NCI-H146 (cell line): ENCODE data around the gene GNAI2.

ENCODE experiments used
- DNase-seq: peaks from one replicate; lab custom pipeline; 2025; lab: John Stamatoyannopoulos, UW

GNAI2 gene

DNA sequence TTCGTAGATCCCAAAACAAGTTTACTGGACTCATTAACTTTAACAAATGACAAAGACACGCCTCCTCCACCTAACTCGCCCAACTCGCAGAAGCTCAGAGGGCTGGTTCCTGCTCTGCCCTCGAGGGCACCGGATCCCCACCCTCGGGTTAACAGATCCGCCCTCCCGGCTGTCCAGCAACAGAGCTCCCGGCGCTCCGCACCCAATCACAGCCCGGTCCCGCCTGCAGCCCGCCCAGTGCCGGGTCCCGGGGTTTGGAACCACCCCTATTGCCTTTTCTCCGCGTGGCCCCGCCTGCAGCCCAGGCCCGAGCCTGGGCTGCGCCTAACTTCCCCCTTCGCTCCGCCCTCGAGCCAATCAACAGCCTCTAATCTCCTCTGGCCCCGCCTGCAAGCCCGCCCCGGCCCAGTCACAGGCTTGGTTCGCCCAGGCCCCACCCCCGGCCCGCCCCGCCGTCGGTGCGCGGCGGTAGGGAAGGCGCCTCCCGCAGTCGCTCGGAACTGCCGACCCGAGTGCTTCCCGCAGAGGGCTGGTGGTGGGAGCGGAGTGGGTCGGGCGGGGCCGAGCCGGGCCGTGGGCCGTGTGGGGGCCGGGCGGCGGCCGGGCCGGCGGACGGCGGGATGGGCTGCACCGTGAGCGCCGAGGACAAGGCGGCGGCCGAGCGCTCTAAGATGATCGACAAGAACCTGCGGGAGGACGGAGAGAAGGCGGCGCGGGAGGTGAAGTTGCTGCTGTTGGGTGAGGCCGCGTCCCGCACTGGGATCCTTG is at the start of gene GNAI2:
GNAI2 (plus strand) TSS at position 489 of the 768 bp plus-strand sequence; CDS start at position 621, 132 bp downstream.
- peak; percentile 96 for DNase-seq

DNA sequence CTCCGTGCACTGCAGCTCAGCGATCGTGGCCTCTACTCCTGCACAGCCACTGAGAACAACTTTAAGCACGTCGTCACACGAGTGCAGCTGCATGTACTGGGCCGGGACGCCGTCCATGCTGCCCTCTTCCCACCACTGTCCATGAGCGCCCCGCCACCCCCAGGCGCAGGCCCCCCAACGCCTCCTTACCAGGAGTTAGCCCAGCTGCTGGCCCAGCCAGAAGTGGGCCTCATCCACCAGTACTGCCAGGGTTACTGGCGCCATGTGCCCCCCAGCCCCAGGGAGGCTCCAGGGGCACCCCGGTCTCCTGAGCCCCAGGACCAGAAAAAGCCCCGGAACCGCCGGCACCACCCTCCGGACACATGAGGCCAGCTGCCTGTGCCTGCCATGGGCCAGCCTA is 48.3 kb upstream of the GNAI2 start:
- no peak for DNase-seq

DNA sequence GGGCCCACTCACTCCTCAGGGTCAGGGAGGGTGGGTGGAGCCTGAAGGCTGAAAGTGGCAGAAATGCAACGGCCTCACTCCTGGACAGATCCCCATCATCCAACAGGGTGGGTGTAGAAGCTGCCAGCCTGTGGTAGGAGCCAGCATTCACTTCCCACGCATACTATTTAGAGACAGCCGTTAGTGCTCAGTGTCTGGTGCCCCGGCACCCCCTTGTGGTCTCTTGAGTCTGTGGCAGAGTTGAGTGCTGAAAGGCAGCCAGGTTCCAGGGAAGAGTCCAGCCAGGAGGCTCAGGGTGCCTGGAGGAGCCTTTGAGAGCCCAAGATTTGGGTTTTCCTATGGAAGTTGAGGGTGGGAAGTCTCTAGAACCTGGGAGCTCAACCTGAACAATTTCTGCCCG is 46.7 kb upstream of the GNAI2 start:
- DNase-seq, result peak; percentile 64

DNA sequence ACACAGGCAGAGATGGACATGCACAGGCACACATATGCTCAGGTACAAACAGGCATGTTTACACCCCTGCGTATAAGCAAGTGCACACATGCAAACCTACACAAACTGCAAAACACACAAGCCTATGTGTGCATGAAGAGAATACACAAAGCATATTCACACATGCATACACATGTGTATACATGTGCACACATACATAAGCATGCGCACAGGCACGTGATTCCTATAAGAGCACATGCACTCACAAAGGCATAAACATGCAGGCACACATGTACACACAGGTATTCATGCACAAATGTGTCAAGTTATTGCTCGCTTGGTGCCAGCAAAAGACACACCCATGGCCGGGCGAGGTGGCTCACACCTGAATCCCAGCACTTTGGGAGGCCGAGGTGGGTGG is 46.0 kb upstream of the GNAI2 start:
- DNase-seq, result no peak

DNA sequence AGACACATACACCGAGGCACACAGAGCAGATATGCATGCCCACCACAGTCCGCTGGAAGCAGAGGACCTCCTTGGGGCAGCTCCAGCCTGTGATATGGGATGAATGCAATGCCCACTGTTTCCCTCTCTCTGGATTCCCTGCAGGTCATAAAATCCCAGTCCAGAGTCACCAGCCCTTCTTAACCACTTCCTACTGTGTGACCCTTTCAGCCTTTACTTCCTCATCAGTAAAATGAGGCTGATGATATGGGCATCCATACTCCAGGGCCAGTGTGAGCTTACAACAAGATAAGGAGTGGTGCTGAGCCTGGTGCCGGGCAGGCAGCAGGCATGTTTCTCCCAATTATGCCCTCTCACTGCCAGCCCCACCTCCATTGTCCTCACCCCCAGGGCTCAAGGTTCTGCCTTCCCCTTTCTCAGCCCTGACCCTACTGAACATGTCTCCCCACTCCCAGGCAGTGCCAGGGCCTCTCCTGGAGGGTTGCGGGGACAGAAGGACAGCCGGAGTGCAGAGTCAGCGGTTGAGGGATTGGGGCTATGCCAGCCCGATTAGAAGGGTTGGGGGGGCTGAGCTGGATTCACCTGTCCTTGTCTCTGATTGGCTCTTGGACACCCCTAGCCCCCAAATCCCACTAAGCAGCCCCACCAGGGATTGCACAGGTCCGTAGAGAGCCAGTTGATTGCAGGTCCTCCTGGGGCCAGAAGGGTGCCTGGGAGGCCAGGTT is 44.9 kb upstream of the GNAI2 start, which contains the start of gene GNAT1:
GNAT1 (plus strand) TSS at position 675 of the 725 bp plus-strand sequence. CDS start 116 bp downstream, outside the sequence.
- DNase-seq, result no peak

DNA sequence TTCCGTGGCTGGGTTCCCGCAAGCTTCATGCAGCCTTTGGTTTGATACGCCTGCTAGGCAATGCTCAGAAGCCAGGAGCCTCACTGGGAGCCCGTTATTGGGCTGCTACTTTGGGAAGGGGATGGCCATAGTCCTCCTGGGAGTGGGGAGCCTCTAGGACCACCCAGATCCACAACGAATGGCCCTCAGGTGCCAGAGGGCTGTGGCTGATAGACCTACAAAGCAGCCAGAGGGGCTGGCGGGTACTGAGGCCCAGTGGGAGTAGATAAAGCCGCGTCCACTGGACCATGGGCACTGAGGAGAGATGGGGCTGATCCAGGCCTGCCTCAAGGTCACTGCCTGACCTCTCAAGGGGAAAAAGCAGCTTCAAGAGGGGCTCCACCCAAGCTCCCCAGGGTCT is 43.9 kb upstream of the GNAI2 start:
- DNase-seq, result no peak

DNA sequence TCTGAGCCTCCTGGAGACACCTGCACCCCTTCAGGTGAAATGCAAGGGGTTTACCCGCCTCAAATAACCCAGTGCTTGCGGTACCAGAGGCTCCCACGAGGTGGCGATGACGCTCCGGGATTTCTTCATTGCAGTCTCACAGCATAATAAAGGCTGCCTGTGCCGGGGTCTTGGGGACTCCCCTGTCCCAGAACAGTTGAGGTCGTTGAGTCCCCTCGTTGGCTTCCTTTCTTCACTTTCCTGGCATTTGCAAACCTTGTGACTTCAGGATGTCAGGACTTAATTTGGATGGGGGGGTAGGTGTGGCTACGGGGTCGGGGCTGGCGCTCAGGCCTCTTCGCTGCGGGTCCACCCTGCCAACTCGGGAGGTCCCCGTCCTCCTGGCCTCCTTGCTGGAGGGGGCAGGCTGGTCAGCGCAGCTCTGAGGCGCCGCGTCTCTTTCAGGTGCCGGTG is 43.3 kb upstream of the GNAI2 start:
- DNase-seq, result peak; percentile 34

DNA sequence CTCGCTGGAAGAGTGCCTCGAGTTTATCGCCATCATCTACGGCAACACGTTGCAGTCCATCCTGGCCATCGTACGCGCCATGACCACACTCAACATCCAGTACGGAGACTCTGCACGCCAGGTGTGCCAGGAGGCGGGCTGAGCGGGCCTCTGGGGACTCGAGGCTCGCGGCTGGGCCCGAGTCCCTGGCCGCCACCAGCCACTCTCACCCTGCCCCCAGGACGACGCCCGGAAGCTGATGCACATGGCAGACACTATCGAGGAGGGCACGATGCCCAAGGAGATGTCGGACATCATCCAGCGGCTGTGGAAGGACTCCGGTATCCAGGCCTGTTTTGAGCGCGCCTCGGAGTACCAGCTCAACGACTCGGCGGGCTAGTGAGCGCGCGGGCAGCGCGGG is 42.7 kb upstream of the GNAI2 start:
- DNase-seq, result no peak

DNA sequence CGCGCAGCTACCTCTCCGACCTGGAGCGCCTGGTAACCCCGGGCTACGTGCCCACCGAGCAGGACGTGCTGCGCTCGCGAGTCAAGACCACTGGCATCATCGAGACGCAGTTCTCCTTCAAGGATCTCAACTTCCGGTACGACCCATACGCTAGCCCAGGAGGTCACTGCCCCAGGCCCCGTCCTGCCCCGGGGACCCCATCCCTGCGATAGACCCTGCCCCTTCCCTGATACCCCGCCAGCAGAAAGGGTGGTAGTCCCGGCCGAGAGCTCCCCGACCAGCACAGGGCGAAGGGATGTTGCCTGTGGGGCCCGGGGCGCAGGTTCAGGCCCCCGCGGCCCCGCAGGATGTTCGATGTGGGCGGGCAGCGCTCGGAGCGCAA is 42.3 kb upstream of the GNAI2 start:
- DNase-seq, result no peak

DNA sequence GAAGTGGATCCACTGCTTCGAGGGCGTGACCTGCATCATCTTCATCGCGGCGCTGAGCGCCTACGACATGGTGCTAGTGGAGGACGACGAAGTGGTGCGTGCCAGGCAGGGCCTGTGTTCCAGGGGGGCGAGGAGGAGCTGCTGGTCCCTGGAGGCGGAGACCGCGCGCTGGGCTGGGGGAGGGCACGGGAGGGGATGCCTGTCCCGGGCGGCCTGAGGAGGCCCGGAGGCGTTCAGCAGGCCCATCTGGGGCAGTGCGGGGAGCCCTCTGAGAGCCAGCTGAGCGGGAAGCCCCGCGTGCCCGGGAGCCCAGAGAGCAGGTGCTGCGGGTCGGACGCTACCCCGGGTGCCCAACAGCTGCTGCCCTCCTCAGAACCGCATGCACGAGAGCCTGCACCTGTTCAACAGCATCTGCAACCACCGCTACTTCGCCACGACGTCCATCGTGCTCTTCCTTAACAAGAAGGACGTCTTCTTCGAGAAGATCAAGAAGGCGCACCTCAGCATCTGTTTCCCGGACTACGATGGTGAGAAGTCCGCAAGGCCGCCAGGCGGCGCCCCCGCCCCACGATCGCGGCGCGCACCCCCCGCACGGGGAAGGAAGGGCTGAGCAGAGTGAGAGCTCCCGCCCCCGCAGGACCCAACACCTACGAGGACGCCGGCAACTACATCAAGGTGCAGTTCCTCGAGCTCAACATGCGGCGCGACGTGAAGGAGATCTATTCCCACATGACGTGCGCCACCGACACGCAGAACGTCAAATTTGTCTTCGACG is 41.7 kb upstream of the GNAI2 start:
- DNase-seq, result no peak

DNA sequence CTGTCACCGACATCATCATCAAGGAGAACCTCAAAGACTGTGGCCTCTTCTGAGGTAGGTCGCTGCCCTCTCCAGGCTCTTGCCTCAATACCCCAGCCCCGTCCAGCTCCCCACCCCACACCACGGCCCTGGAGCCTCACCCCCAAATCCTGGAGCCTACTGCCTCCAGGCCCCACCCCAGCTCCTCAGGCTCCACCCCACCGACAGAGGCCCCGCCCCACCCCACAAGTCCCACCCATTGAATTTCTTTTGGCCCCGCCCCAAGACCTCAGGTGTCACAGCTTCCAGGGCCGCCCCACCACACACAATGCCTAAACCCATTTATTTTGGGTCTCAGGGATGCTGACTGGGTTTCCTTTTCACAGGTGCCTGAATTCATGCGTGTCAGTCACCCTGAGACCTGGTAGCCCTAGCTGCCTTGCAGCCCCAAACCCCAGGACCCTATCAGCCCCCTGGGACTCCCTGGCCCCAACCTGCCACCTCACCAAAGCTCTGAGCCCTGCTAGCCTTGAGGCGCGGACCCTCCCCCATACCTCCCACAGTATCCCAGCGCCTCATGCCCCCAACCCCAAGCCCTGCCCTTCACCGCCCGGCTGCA is 41.0 kb upstream of the GNAI2 start:
- peak; percentile 22 for DNase-seq

DNA sequence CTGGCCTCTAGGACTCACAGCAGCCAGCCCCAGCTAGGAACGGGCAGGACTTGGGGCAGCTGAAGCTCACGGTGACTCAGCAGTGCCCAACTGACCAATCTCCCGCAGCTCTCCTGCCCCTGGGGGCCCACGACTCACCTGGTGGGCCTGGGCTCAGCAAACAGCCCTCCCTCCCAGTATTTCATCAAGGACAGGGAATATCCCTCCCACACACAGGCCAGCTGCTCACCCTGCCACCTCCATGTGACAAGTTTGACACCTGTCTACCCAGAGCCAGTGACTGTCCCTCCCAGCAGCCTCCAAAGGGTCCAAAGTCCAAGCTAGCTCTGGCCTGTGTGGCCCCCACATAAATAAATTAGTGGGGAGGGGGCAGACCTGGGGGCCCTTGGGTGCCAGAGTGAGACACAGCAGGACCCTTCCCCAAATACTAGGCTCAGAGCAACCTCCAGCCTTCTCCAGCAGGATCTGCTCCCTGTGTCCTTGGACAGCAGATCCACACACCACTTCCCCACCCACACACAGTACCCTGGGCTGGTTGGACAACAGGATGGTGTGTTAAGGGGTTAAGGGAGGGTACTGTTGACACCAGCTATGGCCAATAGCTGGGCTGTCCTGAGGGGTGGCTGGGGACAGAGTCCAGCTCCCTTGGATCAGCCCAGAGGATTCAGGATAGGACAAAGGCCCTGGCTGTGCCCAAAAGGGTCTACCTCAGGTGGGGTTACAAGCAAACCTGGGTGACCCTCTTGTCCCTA is 40.3 kb upstream of the GNAI2 start:
- DNase-seq, result peak; percentile 83

DNA sequence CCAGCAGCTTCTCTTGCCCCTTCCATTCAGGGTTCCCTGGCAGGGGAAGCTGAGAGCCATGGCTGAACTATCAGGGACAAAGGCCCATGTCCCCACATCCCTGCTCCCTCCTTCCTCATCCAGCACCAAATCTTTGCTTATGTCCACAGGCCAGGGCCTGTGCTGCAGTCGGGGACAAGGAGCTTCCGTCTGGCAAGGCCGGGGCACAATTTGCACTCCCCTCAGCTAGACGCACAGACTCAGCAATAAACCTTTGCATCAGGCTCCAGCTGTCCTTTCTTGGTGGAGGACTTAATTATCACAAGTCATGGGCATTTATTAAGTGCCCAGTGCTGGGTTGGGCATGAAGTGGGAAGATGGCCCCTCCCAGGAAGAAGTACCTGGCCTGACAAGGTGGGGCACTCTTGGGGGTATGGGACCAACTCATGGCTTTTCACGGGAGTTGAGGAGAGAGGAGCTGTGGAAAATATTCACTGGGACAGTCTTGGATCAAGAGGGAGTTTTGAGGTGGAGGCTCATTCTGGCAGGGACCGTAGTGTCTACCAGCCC is 39.7 kb upstream of the GNAI2 start:
- DNase-seq, result no peak

DNA sequence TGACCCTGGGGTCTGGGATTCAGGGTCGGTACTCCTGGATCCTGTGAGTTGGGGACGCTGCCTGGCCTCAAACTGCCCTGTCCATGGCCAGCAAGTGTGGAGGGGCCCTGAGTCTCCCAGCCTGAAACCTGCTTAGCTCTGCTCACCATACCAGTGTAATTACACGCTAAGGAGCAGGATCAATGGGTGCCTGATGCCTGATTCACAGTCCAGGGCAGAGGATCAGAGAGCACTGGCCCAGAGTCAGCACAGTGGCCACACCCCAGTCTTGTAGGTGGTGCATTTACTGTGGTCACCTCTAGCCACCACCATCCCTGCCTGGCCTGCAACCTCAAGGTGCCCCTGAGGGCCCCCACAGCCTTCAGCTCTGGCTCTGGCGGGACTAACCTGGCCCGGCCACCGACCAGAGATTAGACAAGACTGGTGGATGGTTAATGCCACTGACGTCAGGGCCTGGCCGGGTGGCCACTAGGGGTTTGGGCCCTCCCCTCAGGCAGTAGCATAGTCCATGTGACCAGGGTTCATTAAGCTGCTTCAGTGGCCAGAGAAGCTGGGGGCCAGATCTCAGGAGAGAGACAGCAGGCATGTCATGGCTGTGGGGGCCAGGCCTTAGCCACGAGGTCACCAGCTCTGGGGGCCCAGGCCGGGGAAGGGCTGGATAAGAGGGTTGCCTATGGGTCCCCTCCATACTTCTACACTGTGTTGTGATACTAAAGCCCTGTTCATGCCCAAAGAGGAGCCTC is 34.3 kb upstream of the GNAI2 start:
- no peak for DNase-seq

DNA sequence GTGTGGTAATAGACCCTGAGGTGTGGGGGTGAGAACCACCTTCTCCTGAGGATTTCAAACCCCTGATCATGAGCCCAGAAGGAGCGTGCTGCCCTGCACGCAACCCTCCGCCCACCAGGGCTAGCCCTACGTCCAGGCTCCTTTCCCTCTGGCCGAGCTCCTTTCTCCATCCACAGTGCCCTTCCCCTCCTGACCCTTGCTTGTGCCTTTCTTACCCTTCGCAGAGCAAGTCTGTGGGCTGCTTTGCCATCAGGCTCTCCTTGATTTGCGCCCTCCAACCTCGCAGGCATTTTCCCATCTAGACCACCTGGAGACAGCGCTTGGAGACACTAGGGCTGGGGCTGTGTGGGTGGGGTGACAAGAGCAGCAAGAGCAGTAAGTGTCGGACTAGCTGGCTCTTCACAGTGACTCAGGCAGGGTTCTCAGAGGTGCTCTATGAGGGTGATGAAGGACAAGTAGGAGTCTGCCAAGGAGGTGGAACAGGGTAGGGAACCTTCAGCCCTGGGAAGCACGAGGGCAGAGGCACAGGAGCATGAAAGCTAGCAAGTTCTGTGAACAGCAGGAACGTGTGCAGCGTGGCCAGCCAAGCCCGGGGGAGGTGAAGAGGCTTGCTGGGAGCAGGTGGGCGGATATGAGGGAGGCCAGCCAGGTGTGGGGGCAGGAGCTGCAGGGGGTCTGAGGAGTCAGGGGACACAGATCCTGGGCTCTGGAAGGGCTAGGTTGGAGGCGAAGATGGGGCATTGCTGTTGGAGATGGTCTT is 33.5 kb upstream of the GNAI2 start:
- peak; percentile 13 for DNase-seq

DNA sequence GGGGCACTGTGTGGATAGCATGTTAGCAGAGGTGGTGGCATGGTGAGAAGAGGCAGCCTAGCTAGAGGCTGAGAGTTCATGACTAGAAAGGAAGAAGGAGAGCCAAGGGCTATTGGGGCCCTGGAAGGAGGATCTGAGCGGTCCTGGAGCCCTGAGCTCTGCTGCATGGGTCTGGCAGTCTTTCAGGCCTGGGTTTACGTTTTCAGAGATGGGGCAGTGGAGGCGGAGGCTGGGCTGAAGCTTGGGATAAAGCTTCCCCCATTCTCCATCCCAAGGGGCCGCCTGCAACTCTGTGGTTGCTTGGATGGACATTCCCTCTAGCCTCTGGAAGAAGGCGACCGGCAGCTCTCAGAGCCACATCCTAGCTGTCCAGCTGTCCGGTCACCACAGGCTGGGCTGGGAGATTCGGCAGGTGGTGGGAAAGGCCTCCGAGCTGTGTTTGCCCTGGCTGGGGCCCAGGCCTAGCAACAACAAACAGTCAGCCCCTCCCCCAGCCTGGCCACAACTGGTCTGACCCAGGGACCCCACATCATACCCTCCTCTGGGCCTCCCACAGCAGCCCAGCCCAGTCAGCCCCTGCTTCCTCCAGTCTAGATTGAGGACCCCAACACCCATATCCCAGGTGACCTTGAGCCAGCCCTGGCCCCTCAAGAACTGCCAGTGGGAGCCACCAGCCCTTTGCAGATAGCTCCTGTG is 32.7 kb upstream of the GNAI2 start:
- peak; percentile 17 for DNase-seq

DNA sequence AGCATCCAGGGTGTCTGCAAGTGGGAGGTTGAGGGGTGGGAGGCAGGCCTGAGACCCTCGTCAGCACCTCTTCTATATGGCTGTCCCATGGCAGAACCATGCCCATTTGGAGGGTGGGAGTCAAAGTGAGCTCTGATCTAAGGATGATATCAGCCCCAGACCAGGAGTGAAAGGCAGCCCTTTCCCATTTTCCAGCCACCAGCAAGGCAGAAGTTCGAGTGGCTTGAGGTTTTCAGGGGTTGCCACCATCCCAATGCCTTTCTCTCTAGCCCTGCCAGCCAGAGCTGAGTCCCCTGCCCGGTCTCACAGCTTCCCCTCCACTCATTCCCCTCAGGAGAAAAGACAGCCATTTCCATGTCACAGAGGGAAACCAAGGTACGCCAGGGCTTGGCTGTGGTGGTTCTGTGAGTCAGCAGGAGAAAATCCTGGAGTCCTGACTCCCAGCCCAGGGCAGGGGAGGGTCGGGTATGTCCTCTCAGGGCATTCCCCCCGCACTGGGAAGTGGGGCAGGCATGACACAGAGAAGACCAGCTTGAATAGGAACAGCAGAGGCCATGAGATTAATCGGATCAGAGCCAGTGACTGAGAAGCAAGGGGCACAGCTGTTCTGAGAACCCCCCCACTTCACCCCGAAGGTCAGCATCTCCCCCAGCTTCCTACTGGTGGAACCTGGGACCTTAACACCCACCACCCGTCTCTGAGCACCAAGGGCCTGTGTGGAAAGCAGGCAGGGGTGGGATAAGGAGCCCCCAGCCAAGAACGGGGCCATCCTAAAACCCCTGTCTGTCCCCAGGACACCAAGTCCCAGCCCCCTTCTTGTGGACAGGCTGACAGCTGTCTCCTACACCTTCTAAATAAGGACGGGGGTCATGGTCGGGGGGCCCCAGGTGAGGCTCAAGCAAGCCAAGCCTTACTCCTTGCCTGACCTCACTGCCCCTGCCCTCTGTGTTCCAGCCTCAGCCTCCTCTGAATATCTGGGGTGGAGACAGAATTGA is 31.9 kb upstream of the GNAI2 start:
- no peak for DNase-seq
